Ishikawa (cell line): Measurements from ENCODE around the gene HSD17B14.

ENCODE experiments used
- EP300 ChIP-seq: IDR thresholded peaks from 2 replicates; pipeline ENCODE4 v1.6.1; 2012; ENCODE audit warnings: borderline replicate concordance
- TAF1 ChIP-seq: IDR thresholded peaks from 2 replicates; pipeline ENCODE4 v1.6.1; 2012; ENCODE audit warnings: low read depth, mild to moderate bottlenecking
- YY1 ChIP-seq: IDR thresholded peaks from 2 replicates; pipeline ENCODE4 v1.6.1; 2012; ENCODE audit warnings: low read depth
- TF ChIP-seq, protein P1 (sequence below): IDR thresholded peaks from 2 replicates; pipeline ENCODE4 v1.6.1; 2012
- TF ChIP-seq, protein P2 (sequence below): IDR thresholded peaks from 2 replicates; pipeline ENCODE4 v1.6.1; 2012

DNA sequence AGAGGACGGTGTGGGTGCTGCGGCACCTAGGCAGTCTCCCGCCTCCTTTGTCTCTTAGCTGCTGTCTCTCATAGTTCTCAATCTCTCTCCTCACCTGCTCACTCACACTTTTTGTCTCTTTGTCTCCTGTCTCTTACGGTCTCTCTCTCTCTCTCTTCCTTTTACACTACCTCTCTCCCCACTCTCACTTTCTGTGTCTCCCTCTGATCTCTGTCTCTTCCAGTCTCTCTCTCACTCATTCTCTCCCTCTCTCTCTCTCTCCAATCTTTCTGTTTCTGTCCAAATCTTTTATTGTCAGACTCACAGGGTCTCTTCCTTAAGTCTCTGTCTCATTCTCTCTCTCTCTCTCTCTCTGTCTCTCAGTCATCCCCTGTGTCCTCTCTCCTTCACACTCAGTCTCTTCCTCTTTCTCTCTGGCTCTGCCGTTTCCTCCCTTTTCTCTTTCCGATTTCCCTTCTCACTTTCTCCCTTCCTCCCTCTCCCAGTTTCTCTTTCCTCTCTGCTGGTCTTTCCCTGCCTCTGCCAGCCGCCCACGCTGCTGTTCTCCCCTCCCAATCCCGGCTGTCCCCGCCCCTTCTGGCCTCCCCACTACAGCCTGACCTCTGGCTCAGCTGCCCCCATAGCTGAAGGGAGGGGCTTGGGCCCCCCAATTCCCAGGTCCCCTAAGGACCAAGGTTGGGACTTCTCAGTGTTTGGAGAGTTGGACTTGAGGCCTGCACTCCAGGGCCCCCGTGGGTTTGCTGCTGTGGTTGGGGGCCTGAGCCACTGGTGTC, 32.0 kb upstream of the HSD17B14 start, which contains the start of gene PLEKHA4:
- TF ChIP-seq EP300 (no peak), YY1 (no peak), TAF1 (no peak)
- TF ChIP-seq, protein P1, sequence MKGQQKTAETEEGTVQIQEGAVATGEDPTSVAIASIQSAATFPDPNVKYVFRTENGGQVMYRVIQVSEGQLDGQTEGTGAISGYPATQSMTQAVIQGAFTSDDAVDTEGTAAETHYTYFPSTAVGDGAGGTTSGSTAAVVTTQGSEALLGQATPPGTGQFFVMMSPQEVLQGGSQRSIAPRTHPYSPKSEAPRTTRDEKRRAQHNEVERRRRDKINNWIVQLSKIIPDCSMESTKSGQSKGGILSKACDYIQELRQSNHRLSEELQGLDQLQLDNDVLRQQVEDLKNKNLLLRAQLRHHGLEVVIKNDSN: no peak
- TF ChIP-seq, protein P2, sequence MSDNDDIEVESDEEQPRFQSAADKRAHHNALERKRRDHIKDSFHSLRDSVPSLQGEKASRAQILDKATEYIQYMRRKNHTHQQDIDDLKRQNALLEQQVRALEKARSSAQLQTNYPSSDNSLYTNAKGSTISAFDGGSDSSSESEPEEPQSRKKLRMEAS: no peak
